ENCODE results near the gene DYNLL2. TPM values are rescaled to one million over a fixed set of nuclear protein-coding genes. Genes with fewer than 3 reads are reported as not detected.
"Not testable (repeated sequence)": the region's sequence is repeated elsewhere in the genome, so short reads cannot be mapped to it uniquely, and the experiment has no call there.

DYNLL2 gene
- polyA plus RNA-seq, 5 donors = 51.7 to 69.2 (median 54.7) TPM

- no peak for DNase-seq
Observed at GRCh38 chr17:58097384-58098088, 14.3 kb downstream of the DYNLL2 start.

GRCh38 chr17:58100506-58100905 is 17.3 kb downstream of the DYNLL2 start:
- DNase-seq = no peak

DNA sequence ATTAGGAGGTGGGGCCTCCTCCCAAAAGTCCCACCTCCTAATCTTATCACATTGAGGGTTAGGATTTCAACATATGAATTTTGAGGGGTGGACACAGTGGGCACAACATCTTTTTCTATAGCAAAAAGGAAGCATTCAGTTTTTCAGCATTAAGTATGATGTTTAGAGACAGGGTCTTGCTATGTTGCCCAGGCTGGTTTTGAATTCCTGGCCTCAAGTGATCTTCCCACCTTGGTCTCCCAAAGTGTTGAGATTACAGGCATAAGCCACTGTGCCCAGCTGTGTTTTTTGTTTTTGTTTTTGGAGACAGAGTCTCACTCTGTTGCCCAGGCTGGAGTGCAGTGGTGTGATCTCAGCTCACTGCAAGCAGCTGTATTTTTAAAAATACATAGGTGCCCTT is 18.7 kb downstream of the DYNLL2 start:
- DNase-seq = not testable (repeated sequence)

DNA sequence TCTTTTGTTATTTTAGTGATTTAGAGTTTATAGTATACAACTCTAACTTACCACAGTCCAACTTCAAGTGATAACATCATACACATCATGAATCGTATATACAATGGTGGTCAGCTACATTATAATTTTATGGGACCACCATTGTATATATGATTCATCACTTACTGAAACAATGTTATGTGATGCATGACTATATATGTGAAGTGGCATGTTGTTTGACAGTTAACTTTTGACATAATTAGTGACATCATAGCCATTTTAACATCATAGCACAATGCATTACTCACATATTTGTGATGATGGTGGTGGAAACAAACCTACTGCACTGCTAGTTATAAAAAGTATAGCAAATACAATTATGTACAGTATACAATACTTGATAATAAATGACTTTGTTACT is 21.9 kb downstream of the DYNLL2 start:
- DNase-seq = no peak

- no peak for DNase-seq
Observed at GRCh38 chr17:58107306-58107705, 24.1 kb downstream of the DYNLL2 start.

DNA sequence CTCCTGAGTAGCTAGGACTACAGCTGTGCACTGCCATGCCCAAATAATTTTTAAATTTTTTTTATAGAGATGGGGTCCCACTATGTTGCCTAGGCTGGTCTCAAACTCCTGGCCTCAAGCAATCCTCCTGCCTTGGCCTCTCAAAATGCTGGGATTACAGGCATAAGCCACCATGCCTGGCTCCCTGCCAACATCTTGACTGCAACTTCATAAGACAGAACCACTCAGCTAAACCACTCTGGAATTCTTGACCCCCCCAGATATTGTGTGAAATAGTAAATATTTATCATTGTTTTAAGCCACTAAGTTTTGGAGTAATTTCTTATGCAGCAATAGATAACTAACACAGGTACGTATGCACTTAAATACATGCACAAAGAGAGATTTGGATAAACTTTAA is 26.0 kb downstream of the DYNLL2 start:
- DNase-seq = no peak

GRCh38 chr17:58110012-58110411 is 26.8 kb downstream of the DYNLL2 start:
- DNase-seq = no peak

DNA sequence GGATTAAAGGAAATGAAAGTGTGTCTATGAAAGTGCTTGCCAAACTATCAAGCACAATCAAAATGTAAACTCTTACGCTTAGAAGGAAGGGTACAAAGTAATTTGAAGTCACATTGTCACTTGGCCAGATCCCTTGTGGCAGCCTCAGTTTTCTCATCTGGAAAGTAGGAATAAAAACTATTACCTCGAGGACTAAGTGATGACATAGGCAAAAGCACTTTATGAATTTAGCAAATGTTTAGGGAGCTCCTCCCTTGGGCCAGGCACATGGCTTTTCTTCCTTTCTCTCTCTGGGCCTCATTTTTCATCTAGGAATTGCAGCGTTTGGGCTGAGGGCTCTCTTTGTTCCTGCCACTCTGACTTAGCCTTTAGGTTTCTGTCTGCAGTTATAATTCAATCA is 28.5 kb downstream of the DYNLL2 start:
- DNase-seq = no peak

GRCh38 chr17:58112970-58113631 is 29.9 kb downstream of the DYNLL2 start:
- DNase-seq = peak; percentile 54 to 64

- DNase-seq = no peak
Observed at GRCh38 chr17:58113947-58114346, 30.7 kb downstream of the DYNLL2 start.

DNA sequence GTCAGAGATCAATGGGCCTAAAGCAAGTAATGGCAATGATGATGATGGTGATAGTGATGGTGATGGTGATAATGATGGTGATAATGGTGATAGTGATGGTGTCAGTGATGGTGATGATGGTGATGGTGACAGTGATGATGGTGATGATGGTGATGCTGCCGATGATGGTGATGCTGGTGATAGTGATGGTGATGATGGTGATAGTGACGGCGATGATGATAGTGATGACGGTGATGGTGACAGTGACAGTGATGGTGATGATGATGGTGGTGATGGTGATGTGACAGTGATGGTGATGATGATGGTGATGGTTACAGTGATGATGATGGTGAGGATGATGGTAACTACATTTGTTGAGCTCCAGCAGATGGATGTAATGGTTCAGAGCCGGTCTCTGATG is 34.2 kb downstream of the DYNLL2 start:
- DNase-seq = no peak

GRCh38 chr17:58119491-58119890 is 36.3 kb downstream of the DYNLL2 start:
- no peak for DNase-seq

- DNase-seq = peak; percentile 31 to 51
Observed at GRCh38 chr17:58120195-58120822, 37.1 kb downstream of the DYNLL2 start.

DNA sequence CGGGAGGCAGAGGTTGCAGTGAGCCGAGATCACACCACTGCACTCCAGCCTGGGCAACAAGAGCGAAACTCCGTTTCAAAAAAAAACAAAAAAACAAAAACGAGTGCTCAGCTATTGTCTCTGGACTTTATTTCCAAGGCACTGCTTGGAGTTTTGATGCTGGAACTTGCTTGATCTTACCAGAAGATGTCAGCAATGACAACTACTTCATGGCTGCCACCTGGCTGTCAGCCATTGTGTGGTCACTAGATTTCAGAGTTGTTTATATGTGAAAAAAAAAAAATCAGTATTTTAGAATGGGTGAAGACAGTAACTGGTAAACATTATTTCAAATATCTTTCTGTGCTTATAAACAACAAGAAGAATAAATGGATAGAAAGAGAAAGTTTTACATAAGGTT is 38.7 kb downstream of the DYNLL2 start:
- no peak for DNase-seq

GRCh38 chr17:58127846-58128245 is 44.6 kb downstream of the DYNLL2 start:
- DNase-seq = no peak

DNA sequence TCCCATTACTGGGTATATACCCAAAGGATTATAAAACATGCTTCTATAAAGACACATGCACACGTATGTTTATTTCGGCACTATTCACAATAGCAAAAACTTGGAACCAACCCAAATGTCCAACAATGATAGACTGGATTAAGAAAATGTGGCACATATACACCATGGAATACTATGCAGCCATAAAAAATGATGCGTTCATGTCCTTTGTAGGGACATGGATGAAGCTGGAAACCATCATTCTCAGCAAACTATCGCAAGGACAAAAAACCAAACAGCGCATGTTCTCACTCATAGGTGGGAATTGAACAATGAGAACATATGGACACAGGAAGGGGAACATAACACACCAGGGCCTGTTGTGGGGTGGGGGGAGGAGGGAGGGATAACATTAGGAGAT is 49.5 kb downstream of the DYNLL2 start:
- DNase-seq = not testable (repeated sequence)

DNA sequence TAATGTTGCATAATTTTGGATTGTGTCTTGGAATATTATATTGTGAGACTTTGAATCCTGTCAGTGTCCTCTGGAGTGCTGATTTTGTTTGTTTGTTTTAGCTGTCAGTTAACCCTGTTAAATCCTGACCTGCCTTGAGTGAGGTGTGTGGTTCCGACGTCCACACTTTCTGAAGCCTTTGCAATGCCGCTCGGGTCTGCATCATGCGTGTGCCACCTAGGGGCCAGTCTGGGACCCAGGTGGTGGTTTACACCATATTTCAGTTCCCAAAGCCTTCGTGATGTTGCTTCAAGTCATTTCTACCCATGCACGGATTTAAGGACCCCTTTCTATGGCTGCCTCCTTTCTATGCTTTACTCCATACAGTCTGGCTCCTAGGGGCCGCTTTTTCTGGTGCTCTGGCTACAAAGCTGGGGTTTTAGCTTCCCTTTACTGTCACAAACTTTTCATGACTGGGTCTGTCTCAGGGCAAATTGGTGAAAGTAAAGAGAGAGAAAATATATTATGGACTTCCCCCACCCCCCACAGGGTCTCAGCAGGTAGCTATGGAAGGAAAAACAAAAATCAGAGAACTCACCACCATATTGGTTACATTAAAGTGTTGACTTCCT is 53.6 kb downstream of the DYNLL2 start:
- no peak for DNase-seq

DNA sequence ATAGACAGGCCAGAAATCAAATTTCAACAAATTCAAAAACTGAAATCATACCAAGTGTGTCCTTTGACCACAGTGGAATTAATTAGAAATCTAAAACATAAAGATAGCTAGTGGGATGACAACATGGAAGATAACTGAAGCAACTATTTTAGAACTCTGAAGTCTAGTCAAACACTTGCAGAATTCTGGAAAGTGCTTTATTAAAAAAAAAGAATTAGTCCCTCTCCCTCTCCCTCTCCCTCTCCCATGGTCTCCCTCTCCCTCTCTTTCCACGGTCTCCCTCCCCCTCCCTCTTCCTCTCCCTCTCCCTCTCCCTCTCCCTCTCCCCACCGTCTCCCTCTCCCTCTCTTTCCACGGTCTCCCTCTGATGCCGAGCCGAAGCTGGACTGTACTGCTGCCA is 58.3 kb downstream of the DYNLL2 start:
- DNase-seq = no peak

DNA sequence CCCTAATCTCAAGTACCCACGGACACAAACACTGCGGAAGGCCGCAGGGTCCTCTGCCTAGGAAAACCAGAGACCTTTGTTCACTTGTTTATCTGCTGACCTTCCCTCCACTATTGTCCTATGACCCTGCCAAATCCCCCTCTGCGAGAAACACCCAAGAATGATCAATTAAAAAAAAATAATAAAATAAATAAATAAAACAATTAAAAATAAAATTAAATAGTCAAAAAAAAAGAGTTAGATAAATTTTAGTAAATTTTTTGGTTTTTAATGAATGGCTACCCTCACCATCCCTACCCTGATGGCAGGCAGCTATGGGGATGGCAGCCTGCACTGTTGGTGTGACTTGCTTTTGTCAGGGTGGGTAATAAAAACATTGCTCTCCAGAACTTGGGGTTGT is 60.1 kb downstream of the DYNLL2 start:
- DNase-seq = not testable (repeated sequence)

DNA sequence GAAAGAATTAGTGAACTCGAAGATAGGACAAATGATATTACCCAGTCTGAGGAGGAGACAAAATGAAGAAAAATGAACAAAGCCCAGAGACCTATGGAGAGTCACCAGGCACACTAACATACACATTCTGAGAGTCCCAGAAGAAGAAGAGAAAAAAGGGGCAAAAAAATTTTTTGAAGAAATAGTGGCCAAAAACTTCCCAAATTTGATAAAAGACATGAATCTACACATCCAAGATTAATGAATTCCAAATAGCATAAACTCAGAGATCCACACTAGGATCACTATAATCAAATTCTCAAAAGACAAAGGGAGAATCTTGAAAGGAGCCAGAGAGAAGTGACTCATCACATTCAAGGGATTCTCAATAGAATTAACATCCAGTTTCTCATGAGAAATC is 61.6 kb downstream of the DYNLL2 start:
- DNase-seq = no peak

All from right lung (tissue), 5 donors.